T-helper 2 cell (primary cell): ENCODE measurements around the gene FUBP1.
"Not testable (repeated sequence)": the region's sequence is repeated elsewhere in the genome, so short reads cannot be mapped to it uniquely, and the experiment has no call there.

Source experiments
- DNase-seq, 5 experiments: peaks; one replicate each; pipeline versions ENCODE4 v3.0.0 to v3.0.0-alpha.2; 2012 to 2022
- total RNA-seq, 2 donors: gene quantifications; one replicate each; lab custom pipeline; 2026; lab: John Stamatoyannopoulos, UW

Gene FUBP1, protein sequence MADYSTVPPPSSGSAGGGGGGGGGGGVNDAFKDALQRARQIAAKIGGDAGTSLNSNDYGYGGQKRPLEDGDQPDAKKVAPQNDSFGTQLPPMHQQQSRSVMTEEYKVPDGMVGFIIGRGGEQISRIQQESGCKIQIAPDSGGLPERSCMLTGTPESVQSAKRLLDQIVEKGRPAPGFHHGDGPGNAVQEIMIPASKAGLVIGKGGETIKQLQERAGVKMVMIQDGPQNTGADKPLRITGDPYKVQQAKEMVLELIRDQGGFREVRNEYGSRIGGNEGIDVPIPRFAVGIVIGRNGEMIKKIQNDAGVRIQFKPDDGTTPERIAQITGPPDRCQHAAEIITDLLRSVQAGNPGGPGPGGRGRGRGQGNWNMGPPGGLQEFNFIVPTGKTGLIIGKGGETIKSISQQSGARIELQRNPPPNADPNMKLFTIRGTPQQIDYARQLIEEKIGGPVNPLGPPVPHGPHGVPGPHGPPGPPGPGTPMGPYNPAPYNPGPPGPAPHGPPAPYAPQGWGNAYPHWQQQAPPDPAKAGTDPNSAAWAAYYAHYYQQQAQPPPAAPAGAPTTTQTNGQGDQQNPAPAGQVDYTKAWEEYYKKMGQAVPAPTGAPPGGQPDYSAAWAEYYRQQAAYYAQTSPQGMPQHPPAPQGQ
- total RNA-seq: 253 to 260 reads per million in 2 donors

DNA sequence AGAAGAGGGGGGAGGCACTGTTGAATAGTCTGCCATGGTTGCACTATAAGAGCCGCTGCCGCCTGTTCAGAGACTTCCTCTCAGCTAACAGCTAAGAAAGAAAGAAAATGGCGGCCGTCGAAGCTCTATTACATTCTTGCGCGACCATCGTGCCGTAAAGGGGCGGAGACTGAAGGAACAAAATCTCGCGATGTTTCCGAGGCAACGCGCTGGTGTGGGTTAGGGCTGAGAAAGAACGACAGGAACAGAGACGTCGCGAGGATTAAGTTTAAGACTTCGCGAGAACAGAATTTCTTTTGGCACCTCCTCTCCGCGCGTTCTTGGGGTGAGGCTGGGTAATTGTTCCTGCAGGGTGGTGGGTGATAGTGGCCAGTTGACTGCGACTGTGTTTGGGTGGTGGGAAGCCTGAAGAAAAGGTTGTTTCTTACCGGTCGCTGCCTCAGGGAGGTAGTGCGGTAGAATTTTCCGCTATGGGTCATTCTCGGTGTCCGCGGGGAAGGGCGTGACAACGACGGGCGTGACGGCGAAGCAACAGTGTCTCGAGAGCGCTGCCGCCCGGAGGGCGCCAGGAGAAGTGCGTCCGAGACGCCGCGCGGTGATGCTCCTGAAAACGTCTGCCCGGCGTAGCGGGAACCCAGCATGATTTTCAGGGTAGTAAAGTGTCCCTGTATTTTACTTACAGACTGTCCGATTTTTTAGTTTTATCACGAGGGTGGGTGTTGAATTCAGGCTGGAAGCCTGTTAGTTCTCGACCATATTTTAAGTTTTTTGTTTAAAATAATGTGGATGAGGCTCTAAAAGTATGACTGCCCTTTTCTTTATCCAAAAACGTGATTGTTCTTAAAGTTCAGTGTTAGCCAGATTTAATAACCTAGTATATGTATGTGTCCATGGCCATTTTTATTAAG, at the start of gene FUBP1:
FUBP1 (minus strand) TSS at position 104 of the 908 bp plus-strand sequence; CDS start at position 36, 68 bp downstream.
- DNase-seq: peak; percentile 73 to 99 (median 92)

DNA sequence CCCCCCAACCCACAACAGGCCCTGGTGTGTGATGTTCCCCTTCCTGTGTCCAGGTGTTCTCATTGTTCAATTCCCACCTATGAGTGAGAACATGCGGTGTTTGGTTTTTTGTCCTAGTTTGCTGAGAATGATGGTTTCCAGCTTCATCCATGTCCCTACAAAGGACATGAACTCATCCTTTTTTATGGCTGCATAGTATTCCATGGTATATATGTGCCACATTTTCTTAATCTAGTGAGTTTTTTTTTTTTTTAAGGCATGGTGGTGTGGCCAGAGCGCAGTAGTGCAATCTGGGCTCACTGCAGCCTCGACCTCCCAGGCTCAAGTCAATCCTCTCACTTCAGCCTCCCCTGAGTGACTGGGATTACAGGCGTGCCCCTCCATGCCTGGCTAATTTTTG, 42.3 kb upstream of the FUBP1 start:
- not testable (repeated sequence) for DNase-seq

DNA sequence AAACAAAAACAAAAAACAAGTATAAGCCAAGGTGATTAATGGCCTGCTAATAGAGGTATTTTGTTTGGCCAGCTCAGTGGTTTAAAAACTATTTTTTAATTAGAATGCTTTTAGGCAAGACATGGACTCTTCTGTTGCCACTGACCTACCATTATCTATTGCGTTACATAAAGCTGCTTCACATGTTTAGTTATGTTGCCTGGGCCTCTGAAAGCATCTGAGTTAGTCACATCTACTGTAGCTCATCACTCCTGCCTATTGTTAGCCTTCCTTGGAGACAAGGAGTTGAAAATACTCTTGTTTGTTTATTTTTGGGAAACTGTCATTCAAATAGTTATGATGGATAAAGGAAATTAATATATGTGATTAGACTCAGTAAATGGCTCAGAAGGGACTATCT, 40.2 kb upstream of the FUBP1 start:
- no peak for DNase-seq

GRCh38 chr1:78015148-78015547, 36.3 kb upstream of the FUBP1 start:
- DNase-seq: no peak

DNA sequence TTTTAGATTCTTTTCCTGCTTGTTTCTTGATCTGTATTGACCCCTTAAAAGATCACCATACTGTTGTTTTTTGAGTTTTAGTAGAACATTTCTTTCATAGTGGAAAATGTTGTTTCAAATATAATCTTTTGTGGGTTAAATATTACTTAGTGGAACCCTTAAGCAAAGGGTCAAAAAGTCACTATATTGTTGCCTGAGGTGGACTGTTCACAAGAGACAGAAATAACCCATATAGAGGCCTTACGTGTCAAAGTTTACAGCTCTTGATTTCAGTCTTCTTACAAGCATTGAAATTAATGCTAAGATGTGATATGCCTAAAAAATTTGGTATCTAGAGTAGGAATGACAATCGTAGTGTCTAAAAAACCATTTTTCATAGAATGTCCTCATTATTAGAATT, 32.2 kb upstream of the FUBP1 start:
- no peak for DNase-seq

DNA sequence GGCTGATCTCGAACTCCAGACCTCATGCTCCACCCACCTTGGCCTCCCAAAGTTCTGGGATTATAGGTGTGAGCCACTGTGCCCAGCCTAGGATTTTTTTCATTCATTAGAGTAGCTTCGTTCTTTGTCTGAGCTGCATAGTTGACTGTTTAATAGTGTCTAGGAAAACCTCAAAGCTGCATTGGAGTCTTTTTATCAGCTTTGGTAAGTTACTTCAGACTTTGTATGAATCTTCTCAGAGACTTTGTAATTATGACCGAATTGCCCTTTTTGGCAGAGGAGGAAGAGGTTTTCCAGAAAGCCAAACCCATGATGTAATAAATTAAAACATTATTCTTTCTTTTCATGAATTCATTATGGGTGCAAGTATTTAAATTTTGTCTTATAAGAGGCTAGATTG, 31.0 kb upstream of the FUBP1 start:
- DNase-seq: no peak

DNA sequence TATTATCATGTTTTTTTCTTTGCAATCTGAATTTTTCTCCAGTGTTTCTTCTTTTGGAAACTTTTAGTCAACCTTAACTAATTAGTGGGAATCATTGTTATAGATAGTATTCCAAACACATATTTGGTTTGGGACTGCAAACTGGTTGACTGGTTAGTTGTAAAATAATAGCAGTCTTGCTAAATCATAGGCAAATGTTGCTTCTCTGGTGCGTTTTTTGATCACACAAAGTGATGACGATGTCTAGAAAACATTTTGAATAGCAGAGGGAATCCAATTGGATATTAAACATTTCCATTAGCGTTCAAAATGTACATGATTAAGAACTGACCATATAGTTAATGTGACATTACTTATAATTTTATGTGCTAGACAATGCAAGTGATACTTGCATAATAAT, 30.4 kb upstream of the FUBP1 start:
- DNase-seq: no peak

DNA sequence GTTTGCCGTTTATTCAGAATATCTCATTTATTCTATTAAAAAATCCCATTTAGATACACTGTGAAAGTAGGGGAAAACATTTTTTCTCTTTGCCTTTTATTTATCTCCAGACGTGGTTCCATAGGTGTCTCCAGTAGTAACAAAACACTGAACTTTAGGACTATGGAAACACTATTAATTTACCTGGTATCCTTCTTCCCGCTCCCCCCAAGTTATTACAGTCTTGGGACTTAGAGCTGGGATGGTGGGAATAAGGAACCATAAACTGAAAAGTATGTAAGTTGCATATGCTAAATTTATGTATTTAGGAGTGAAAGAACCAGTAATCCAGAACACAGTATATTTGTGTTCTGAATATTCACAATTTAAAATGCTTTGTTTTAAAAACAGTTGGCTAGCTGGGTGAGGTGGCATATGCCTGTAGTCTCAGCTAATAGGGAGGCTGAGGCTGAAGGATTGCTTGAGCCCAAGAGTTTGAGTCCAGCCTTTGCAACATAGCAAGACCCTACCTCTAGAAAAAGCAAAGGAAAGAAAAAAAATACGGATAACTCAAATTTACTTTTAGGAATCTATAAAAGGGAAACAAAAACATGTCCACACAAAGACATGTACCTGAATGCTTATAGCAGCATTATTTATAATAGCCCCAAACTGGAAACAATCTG, 28.9 kb upstream of the FUBP1 start:
- no peak for DNase-seq

DNA sequence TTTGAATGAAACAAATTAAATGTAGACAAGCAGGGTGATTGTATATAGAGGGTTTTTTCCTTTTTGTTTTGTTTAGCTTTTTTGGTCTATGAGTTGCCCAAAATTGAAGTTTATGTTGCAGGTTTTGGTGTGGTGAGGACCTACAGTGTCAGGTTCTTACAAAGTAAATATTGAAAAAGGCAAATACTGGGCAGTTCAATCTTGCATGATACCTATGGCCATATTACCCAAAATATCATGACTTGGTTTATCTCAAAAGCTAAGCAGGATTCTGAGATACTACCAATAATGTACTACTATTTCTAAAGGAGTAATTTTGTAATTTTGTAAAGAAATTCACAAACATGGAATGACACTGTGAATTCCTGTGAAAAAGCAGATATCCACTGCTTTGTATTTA, 27.6 kb upstream of the FUBP1 start:
- DNase-seq: no peak

GRCh38 chr1:78005755-78006154, 26.9 kb upstream of the FUBP1 start:
- DNase-seq: peak in 2 of 5 experiments; percentile 7 to 10

DNA sequence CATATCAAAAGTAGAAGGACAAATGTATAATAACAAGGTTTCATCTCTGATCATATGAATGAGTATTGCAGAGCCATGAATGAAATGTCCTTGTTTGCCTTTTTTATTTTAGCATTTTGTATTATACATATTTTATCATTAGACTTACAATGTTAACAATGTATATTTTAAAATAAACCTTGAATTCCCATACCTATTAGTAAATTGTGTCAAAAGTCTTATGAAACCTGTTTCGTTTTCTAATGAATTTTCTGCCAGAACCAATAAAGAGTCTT, 26.5 kb upstream of the FUBP1 start:
- no peak for DNase-seq

DNA sequence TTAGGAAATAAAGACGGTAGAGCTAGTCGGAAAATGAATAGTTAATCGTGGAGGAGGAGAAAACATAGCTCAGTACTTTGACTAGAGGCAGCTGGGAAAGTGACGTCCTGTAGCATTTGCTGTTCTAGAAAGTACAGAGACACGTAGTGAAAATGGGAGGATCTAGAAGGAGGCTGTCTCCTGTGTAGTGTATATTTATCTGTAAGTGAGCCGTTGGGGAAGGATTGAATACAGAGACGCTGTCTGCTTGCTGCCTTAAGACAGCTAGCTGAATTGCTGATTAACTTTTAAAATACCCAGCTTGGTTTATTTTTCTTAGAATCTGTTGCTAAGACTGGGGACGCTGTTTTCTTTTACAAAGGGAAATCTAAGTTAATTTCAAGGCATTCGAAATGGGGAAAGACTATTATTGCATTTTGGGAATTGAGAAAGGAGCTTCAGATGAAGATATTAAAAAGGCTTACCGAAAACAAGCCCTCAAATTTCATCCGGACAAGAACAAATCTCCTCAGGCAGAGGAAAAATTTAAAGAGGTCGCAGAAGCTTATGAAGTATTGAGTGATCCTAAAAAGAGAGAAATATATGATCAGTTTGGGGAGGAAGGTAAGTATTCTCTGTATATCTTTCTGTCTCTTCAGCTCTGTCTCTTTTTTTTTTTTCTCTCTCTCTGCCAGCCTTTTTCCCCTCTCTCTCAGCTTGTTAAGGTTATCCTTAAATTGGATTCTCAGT, 26.0 kb upstream of the FUBP1 start, which contains the start of gene DNAJB4:
DNAJB4 (plus strand) TSS at position 221 of the 729 bp plus-strand sequence; CDS start at position 393, 172 bp downstream.
- DNase-seq: peak in 3 of 5 experiments; percentile 53 to 98 (median 76)

DNA sequence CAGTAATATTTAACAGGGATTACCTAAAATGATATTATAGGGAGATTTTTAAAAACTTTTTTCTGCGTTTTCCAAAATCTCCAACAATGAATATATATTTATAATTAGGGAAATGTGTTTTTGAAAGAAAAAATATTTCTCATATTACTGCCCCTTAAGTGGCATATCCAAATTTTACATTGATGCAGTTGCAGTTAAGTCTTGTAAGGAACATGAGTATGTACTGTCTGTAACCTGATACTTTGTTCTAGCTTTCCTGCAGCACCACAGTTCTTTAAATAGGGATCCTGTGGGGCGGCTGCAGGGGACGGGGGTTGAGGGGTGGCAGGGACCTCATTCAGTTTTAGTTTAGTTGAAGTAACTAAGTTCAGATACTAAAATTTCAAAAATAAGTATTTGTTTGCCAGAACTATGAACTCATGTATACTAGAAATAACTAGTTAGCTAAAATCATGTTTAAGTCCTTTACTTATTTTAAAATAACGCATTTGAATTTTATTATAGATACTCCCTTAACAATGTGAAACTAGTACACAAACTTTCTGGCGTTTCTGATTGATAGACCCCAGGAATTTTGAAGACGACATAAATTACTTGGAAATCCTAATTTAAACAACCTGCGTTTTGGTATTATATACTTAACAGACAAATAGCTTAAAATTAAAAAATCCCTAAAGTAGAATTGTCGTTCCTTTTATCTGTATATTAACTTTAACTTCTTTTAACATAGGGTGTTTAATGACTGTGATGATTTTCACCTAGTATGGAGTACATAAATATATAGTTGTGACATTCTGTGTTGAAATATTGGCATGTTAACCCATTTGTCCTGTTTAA, 25.2 kb upstream of the FUBP1 start:
- peak in 4 of 5 experiments; percentile 19 to 79 (median 37) for DNase-seq

GRCh38 chr1:78003070-78003746, 24.3 kb upstream of the FUBP1 start:
- DNase-seq: peak in 1 of 5 experiments; percentile 13

DNA sequence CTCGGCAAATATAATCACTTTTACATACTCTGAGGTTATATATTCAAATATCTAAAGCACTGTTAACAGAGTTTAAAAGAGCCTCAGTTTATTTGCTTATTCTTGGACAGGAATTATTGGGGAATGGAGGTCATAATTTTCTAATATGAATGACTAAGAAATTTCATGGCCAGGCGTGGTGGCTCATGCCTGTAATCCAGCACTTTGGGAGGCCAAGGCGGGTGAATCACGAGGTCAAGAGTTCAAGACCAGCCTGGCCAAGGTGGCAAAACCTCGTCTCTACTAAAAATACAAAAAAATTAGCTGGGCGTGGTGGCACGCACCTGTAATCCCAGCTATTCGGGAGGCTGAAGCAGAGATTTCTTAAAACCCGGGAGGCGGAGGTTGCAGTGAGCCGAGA, 21.7 kb upstream of the FUBP1 start:
- DNase-seq: not testable (repeated sequence)

DNA sequence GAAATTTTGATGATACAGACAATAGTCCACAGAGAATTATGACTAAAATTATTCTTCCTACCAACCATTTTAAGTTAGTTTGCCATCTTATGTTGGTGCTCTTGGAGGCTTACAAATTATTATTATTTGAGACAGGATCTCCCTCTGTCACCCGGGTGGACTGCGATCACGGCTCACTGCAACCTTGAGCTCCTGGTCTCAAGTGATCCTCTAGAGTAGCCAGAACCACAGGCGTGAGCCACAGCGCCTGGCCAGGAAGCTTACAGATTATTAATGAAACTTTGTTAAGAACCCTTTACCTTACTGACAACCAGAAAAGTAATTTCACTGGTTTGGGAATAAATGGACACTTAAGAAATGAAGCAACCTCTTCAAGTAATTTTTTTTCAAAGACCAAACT, 17.9 kb upstream of the FUBP1 start:
- no peak for DNase-seq

- DNase-seq: no peak
Measured at GRCh38 chr1:77994117-77994705, 15.3 kb upstream of the FUBP1 start.

GRCh38 chr1:77991638-77992037, 12.8 kb upstream of the FUBP1 start:
- DNase-seq: no peak

DNA sequence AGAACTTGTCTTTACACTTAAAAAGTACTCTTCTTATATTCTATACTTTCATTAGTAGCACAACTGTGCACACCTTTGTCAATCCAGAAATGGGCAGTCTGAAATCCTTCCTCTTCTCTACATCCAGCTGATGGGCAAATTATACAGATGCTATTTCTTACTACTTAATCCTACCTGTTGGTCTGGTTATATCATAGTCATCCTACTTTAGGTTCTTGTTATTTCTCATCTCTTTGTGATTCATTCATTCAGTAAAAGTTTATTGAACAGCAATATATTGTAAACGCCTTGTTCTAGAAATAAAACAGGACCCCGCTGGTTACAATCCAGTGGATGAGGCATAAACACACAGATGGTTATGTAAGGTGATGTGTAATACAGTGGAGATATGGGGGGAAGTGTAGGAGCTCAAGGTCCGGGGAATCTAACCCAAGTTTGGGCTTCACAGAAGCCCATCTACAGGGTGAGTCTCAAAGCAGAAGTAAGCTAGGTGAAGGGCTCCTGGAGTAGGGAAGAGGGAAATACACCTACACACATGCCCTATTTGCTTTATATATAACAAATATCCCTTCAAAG, 11.8 kb upstream of the FUBP1 start:
- no peak for DNase-seq
